Epidermal melanocyte (primary cell): ENCODE measurements around the gene NXPH2.

Experiments used
- DNase-seq: peaks from one replicate; pipeline ENCODE4 v3.0.0; 2011; ENCODE audit warnings: low spot score; ENCODE audit not compliant: insufficient read length

The NXPH2 gene

DNA sequence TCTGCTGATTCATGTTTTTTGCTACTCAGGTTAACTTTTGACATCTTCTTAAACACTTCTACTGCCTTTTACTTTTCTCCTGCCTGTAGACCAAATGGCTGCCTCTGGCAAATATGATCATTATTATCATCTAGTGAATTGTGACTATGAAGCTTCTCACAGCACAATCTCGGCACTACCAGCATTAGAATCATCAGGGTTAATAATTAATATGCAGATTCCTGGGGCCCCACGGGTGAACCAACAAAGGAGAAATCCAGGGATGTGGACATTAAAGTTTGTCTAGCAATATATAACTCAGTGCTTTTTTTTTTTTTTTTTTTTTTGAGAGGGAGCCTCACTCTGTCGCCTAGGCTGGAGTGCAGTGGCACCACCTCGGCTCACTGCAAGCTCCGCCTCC is 142.5 kb downstream of the NXPH2 start:
- no peak for DNase-seq

DNA sequence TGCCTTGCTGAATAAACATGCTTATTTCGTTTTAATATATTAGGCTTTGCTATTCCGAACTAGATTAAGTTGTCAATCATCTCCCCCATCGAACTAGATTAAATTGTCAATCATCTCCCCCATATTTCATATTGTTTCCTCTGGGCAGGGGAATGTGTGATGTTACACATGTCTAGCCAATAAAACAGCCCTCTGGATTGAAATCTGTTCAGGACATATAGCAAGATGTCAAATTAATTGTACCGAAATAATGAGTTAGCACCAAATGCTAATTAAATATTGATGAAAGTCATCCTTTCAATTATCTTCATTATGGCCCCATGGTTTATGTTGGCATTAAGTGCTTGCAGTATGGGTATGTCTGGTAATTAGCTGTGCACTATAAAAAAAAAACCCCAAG is 143.1 kb downstream of the NXPH2 start:
- no peak for DNase-seq

DNA sequence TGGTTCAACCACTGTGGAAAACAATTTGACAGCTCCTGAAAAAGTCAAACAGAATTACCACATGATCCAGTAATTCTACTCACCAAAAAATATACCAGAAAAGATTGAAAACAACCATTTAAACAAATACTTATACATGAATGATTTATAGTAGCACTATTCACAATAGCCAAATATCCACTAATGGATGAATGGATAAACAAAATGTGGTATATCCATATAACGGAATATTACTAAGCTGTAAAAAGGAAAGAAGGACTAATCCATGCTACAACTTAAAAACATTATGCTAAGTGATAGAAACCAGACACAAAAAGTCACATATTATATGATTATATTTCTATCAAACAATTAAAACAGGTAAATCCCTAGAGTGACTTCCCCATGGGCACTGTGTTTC is 147.1 kb downstream of the NXPH2 start:
- no peak for DNase-seq

DNA sequence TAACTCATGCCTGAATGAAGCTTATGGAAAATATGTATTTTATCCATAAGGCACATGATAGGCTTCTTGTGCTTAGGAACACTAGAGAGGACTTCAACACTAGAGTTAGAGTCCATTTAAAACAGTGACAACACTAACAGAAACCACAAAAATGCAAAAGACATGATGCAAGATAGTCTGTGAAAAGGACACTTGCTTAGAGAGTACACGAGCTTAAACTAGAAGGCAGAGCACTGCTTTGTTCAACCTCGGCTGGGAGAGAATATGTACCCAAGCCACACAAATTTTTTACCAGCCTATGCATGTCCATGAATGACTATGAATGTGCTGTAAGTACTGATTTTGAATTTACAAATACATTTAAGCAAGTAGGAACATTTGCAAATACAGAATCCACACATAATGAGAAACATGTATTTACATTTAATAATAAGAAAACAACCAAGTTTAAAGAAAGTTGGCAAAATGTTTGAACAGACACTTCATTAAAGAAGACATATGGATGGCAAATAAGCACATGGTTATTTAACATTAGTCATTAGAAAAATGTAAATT is 148.0 kb downstream of the NXPH2 start:
- no peak for DNase-seq

DNA sequence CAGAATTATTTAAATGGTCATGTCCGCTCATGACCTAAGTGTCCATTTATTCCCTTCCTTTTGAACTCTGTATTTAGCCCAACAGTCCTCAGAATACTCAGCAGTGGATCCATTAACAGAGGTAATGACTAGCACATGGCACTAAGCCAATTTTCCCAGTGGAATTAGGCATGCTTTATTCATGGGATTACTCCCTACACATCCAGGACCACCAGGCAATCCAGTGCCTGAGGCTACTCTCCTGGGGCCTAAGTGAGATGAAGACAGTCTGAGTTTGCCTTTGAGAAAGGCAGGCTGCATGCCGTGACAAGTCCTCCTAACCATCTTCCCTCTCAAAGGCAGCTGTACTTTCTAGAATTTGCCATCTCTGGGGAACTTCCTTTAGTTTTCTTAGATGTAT is 150.0 kb downstream of the NXPH2 start:
- no peak for DNase-seq

DNA sequence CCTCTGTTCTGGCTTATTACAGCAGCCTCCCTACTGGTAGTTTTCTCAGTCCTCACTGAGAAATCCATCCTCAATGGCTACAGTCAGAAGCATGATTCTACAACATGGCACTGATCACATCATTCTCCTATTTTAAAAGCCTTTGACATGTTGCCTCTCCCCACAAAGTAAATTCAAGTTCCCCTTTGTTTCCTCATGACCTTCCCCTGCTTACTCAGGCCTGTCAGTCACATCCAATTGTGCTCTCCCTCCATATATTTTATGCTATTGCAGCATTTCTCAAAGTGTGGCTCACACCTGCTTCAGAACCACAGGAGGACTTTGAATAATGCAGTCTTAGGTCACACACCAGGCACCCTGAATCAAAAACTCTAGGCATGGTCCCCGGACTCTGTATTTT is 154.0 kb downstream of the NXPH2 start:
- DNase-seq = no peak

DNA sequence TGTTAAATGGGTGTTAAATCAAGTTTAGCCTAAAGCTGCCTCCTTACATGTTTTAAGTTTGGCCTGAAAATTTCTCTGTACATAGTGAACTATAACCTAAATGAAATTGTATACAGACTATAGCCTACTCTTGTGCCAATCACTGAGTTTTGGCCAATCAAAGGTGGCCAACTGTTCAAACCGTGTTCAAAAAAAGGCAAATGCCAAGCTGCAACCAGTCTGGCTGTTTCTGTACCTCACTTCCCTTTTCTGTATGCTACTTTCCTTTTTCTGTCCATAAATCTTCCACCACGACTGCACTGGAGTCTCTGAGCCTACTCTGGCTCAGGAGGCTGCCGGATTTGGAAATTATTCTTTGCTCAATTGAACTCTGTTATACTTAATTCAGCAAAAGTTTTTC is 157.6 kb downstream of the NXPH2 start:
- DNase-seq = no peak

DNA sequence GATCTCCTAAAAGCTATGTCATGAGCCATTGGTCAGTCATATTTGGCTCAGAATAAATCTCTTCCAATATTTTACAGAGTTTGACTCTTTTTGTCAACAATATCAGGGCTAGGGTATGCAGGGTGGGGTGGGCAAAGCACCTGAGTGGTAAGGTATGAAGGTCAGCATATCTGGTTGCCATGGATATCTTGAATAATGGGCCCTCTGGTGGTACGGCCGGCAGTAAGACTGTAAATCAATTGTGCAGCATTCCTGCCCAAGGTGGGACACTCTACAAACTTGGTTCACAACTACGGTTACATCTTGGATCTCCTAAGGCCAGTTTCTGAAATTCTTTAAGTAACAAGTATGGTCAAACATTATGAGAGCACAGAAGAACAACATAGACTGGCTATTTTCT is 159.1 kb downstream of the NXPH2 start:
- no peak for DNase-seq

DNA sequence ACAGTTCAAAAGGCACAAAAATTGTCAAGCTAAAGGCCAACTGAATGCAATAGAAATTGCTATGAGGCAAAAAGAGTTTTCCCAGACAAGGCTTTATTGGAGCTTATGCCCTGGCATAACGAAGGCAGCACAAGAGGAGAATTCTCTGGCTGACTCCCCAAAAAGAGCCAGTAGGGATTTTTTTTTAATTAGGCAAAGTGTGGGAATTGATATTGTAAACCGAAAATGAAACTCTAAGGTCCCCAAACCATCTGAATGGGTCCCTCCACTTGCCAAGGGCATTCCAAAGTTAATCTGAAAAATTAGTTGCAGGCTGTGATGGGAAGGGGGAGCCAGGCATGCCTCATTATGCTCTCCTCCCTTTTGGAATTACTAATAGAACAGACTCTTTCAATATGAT is 159.8 kb downstream of the NXPH2 start:
- no peak for DNase-seq
